ENCODE measurements around the gene APOL2. TPM values are rescaled to one million over a fixed set of nuclear protein-coding genes. Genes with fewer than 3 reads are reported as not detected.

APOL2 gene
- total and polyA plus RNA-seq, 10 of the 15 experiments (the other 5 are each of a cell fraction or from before 2014, with no cell fraction given) = 4.4 to 39.9 (median 25.0) TPM

- TF ChIP-seq PML (IDR thresholded peaks at IDR 0.05; ENCODE audit: low read length) (peak; percentile 34; the same call in 1 of the 2 replicates), ZSCAN29 (IDR thresholded peaks at IDR 0.05) (no peak), STAT3 (IDR thresholded peaks at IDR 0.05; ENCODE audit: low read depth, low read length) (no peak), SP1 (IDR thresholded peaks at IDR 0.05; ENCODE audit: low read depth, low read length) (no peak), MAX (IDR thresholded peaks at IDR 0.05; ENCODE audit: low read depth, low read length) (no peak), CREB1 (IDR thresholded peaks at IDR 0.05; ENCODE audit: low read depth) (no peak), CUX1 (IDR thresholded peaks at IDR 0.05; ENCODE audit: insufficient replicate concordance, low read depth, low read length) (no peak), HDAC6 (IDR thresholded peaks at IDR 0.05; ENCODE audit: unreplicated experiment) (no peak), NFXL1 (IDR thresholded peaks at IDR 0.05; ENCODE audit: borderline replicate concordance) (no peak), STAT1 (conservative IDR thresholded peaks at IDR 0.05) (no peak), RUNX3 (IDR thresholded peaks at IDR 0.05; ENCODE audit: low read length) (peak; percentile 76), ZBTB40 (IDR thresholded peaks at IDR 0.05; ENCODE audit: borderline replicate concordance) (no peak), CBFB (IDR thresholded peaks at IDR 0.05; ENCODE audit: low read depth) (peak; percentile 72; the same call in 1 of the 2 replicates), SREBF1 (IDR thresholded peaks at IDR 0.05; ENCODE audit: low read length) (no peak), SMAD5 (IDR thresholded peaks at IDR 0.05; ENCODE audit: low read depth) (no peak), BACH1 (IDR thresholded peaks at IDR 0.05; ENCODE audit: borderline replicate concordance) (no peak), YBX1 (IDR thresholded peaks at IDR 0.05) (no peak), NFYA (IDR thresholded peaks at IDR 0.05; ENCODE audit: borderline replicate concordance, low read depth, low read length) (no peak), ZBTB33 (IDR thresholded peaks at IDR 0.05) (no peak), FOS (IDR thresholded peaks at IDR 0.05; ENCODE audit: borderline replicate concordance, extremely low read depth, insufficient read length) (no peak)
Observed at GRCh38 chr22:36277482-36278291, 38.4 kb upstream of the APOL2 start (continued).
